ENCODE data around the gene PLA2G3. TPM values are rescaled to one million over a fixed set of nuclear protein-coding genes. Genes with fewer than 3 reads are reported as not detected.

The PLA2G3 gene
- total RNA-seq: 0.13 TPM in 1 of 2 replicates, not detected in the other

DNA sequence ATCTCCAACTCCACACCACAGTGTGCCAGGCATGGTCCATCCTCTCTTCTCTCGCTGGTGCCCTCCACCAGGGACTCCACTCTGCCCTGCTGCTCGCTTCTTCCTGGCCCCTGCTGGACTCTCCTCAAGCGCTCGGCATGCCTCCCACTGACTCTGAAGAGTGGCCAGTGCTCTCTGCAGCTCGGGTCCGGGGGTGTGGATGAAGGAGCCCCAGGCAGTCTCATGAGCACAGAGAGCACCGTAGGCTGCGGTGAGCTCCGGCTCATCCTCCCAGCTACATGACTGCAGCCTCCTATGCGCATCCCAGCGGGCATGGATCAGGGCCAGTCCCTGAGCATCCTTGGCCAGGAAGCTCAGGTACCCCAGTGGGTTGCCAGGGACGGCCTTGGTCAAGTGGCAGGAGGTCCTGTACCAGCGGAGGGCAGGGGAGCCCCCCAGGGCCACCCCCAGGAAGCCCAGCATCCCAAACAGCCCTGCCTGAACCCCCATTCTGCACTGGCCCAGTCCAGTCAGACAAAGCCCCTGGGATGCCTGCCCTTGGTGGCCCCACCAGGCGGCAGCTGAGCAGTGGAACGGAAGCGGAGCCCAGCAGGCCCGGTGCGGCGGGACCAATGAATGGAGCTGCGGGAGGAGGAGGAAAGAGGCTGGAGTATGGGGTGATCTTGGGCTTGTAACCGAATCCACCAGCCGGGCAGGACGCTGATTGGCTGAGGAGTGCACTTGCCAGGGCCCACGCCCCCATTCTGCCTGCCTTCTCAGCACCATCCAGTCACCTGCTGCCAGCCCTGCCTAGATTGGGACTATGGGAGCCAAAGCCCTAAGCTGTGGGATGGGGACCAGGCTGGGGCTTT, at the start of gene PLA2G3:
Gene PLA2G3, minus strand, starts transcription at position 643 of the 851 bp plus-strand sequence. Its CDS starts 154 bp downstream, at position 489.

DNA sequence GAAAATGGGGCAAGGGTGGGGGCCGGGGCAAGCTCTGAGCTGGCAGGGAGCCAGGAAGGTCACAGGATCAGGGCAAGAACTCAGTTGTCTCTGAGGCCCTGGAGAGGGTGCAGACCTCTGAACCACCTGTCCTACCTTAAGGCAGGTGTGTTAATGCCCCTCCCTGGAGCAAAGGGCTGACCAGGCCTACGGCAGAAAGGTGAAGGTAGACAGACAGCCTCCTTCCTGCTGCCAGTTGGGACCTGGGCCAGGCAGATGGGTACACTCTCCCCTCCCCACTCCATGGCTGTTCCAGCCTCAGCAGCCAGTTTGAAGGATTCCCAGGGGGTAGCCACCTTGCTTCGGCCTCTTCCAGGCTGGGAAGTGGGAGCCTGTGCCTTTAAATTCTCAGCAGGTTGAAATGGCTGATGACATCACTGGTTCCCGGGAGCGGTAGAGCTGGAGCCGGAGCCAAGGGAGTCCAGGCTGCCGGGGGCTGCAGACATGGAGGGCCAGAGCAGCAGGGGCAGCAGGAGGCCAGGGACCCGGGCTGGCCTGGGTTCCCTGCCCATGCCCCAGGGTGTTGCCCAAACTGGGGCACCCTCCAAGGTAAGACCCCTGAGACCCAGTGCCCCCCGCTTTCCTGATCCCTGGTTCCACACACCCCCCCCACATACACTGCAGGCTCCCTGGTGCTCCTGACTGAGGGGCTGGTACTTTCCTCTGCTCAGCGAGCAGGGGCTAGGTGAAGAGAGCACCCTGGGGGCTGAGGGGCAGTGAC, 17.6 kb downstream of the PLA2G3 start, which contains the start of gene INPP5J:
Gene INPP5J, plus strand, starts transcription at position 435 of the 760 bp plus-strand sequence. Its CDS starts 49 bp downstream, at position 484.

DNA sequence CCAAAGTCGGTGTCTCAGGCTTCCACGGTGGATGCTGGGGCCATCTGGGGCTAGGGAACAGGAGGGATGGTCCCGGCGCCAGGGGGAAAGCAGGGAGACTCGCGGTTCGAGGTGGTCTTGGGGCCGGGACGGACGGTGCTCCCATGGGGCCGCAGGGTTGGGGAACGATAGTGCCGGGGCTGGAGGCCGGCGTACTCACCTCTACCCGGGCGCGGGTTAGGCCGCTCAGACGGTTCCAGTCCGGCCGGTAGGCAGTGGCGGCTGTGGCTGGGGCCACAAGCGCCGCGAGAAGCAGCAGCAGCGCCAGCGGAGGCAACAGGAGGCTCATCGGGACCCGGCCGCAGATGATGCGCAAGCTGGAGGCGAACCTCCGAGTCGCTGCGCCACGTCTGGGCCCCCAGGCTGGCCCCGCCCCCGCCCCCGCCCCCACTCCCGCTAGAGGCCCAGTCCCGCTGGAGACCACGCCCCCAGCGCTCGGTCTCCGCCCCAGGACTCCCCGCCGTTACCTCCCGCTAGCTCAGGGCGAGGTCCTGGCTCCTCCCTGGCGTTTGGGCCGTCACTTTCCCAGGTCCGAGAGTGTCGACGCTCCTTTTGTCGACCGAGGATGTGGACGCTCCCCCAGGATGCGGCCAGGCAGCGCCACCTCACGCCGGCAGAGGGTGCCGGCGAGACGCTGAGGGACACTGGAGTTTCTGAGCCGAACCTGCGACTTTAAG, 33.0 kb downstream of the PLA2G3 start, which contains the start of gene SELENOM:
Gene SELENOM, minus strand, starts transcription at position 391 of the 716 bp plus-strand sequence. Its CDS starts 63 bp downstream, at position 328.

Other genes with a start within 250 kb of the PLA2G3 start
- 13.6 and 14.5 TPM in 2 replicates for gene MORC2, start 171.7 kb downstream of the PLA2G3 start, total RNA-seq
- gene TUG1, start 171.2 kb downstream of the PLA2G3 start, total RNA-seq: 28.5 and 42.9 TPM in 2 replicates
- gene SMTN, start 59.2 kb downstream of the PLA2G3 start, total RNA-seq: 90.1 and 122 TPM in 2 replicates
- 119 and 129 TPM in 2 replicates for gene SELENOM, start 32.9 kb downstream of the PLA2G3 start, total RNA-seq
- under 0.01 and 0.12 TPM in 2 replicates for gene INPP5J, start 17.5 kb downstream of the PLA2G3 start, total RNA-seq
- 23.0 and 29.3 TPM in 2 replicates for gene RNF185, start 19.7 kb upstream of the PLA2G3 start, total RNA-seq
- 19.6 and 23.4 TPM in 2 replicates for gene LIMK2, start 71.8 kb upstream of the PLA2G3 start, total RNA-seq
- 28.9 and 52.6 TPM in 2 replicates for gene PIK3IP1, start 152.0 kb upstream of the PLA2G3 start, total RNA-seq
- 9.1 and 9.3 TPM in 2 replicates for gene PATZ1, start 205.8 kb upstream of the PLA2G3 start, total RNA-seq